AG09309 (cell line): ENCODE measurements around the gene CD69.

Source experiments
- DNase-seq: peaks from one replicate; pipeline ENCODE4 v3.0.0-alpha.2; 2010; ENCODE audit warnings: low read depth
- H3K4me3 ChIP-seq: 2 replicates; pipeline ENCODE4 v1.5.1; 2011; ENCODE audit warnings: mild to moderate bottlenecking, low read depth, low read length, moderate library complexity; ENCODE audit not compliant: control insufficient read depth
- TF ChIP-seq, protein P1 (sequence below): IDR thresholded peaks from 2 replicates; pipeline ENCODE4 v1.5.1; 2011; ENCODE audit warnings: mild to moderate bottlenecking, low read depth, low read length, inconsistent platforms; ENCODE audit not compliant: insufficient read depth, control insufficient read depth; ENCODE audit errors: missing control alignments

Gene CD69

GRCh38 chr12:9760699-9761418 is at the start of gene CD69:
Gene CD69 (minus strand): TSS chr12:9760901. CDS start chr12:9760820, 81 bp downstream.
- TF ChIP-seq, protein P1, sequence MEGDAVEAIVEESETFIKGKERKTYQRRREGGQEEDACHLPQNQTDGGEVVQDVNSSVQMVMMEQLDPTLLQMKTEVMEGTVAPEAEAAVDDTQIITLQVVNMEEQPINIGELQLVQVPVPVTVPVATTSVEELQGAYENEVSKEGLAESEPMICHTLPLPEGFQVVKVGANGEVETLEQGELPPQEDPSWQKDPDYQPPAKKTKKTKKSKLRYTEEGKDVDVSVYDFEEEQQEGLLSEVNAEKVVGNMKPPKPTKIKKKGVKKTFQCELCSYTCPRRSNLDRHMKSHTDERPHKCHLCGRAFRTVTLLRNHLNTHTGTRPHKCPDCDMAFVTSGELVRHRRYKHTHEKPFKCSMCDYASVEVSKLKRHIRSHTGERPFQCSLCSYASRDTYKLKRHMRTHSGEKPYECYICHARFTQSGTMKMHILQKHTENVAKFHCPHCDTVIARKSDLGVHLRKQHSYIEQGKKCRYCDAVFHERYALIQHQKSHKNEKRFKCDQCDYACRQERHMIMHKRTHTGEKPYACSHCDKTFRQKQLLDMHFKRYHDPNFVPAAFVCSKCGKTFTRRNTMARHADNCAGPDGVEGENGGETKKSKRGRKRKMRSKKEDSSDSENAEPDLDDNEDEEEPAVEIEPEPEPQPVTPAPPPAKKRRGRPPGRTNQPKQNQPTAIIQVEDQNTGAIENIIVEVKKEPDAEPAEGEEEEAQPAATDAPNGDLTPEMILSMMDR: no peak
- no peak for DNase-seq
- no peak within 1 kb of the TSS for H3K4me3 ChIP-seq

- H3K4me3 ChIP-seq: no peak overlapping the region
- no peak for DNase-seq
- TF ChIP-seq, protein P1: no peak
These were observed 49.2 kb upstream of the CD69 start for GRCh38 chr12:9809866-9810265.

DNA sequence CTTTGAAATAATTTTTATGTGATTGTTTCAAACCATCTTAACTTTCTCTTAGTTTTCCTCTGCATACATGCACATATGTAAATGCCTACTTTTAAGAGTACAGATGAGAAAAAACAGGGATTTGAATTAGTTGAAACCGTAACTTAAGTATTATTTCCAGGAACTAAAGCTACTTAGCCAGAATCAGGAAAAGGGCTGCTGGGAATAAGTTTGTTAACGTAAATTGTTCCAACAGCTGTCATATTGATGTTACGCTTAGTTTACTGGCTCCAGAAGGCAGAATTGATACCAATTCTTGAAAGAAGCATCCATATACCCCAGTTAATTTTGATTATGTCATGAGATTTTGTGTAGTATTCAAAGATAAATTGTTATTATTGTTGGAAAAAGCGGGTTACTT is 48.6 kb upstream of the CD69 start:
- H3K4me3 ChIP-seq: no peak overlapping the region
- no peak for DNase-seq
- TF ChIP-seq, protein P1: no peak

DNA sequence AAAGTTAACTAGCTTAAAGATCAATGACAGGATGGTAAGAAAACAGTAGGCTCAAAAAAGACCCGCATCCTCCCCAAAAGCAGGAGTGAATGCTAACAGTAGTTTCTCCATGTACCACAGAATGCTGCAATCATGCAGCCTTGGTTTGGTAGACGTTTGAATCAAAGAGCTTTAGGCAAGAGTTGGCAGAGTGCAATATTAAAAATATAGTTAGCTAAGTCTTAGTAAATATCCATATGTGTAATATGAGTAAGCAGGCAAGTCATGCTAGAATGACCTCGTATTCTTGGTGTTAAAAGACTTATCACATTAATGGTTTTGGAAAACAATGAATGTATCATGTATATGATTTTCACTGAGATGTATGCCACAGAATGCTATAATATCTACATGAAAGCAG is 47.8 kb upstream of the CD69 start:
- TF ChIP-seq, protein P1: no peak
- H3K4me3 ChIP-seq: no peak overlapping the region
- DNase-seq: no peak

DNA sequence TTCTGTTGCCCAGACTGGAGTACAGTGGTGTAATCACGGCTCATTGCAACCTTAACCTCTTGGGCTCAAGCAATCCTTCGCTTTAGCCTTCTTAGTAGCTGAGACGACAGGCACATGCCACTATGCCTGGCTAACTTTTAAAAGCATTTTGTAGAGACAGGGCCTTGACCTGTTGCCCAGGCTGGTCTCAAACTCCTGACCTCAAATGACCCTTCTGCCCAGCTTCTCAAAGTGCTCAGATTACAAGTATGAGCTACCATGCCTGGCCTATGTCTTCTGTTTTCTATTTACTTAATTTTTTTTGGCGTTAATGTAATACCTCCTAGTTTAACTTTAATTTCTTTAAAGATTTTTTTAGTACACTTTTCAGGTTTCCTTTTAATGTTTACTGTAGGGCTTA is 46.0 kb upstream of the CD69 start:
- no peak overlapping the region for H3K4me3 ChIP-seq
- DNase-seq: no peak
- TF ChIP-seq, protein P1: no peak

DNA sequence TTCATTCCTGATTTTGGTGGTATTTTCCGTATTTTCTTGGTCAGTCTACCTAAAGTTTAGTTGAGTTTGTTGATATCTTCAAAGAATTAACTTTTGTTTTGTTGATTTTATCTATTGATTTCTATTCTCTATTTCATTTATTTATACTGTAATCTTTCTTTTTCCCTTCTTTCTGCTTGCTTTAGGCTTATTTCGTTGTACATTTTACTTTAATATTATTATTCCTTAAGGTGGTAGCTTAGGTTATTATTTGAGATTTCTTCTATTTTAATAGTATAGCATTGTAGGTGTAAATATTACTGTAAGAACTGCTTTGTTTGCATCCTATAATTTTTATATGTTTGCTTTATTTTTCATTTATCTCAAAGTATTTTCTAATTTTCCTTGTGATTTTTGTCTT is 45.2 kb upstream of the CD69 start:
- TF ChIP-seq, protein P1: no peak
- no peak for DNase-seq
- H3K4me3 ChIP-seq: no peak overlapping the region
